Fibroblast of lung (primary cell): ENCODE results near the gene SLC44A1. TPM values are rescaled to one million over a fixed set of nuclear protein-coding genes. Genes with fewer than 3 reads are reported as not detected.

ENCODE experiments used
- DNase-seq, 2 donors: peaks; one replicate each; pipeline versions ENCODE4 v3.0.0 to v3.0.0-alpha.2; 2010; ENCODE audit warnings: low read depth in 2 of 2
- H2AFZ ChIP-seq: 2 replicates; pipeline ENCODE4 v1.5.1; 2012; ENCODE audit warnings: low read length, control low read depth, inconsistent platforms
- H3K27ac ChIP-seq: 2 replicates; pipeline ENCODE4 v1.5.1; 2011; ENCODE audit warnings: low read length, control low read depth; ENCODE audit not compliant: insufficient read depth
- H3K27me3 ChIP-seq: 2 replicates; pipeline ENCODE4 v1.5.1; 2011; ENCODE audit warnings: mild to moderate bottlenecking, low read length; ENCODE audit not compliant: control insufficient read depth, insufficient read depth
- H3K36me3 ChIP-seq: 2 replicates; pipeline ENCODE4 v1.5.1; 2011; ENCODE audit warnings: low read length; ENCODE audit not compliant: control insufficient read depth, insufficient read depth
- H3K4me1 ChIP-seq: 2 replicates; pipeline ENCODE4 v1.5.1; 2011; ENCODE audit warnings: low read length; ENCODE audit not compliant: control insufficient read depth, insufficient read depth; ENCODE audit errors: extremely low read depth
- H3K4me2 ChIP-seq: 2 replicates; pipeline ENCODE4 v1.5.1; 2011; ENCODE audit warnings: low read length, control low read depth; ENCODE audit not compliant: insufficient read depth; ENCODE audit errors: extremely low read depth
- H3K4me3 ChIP-seq, 4 experiments: fragments of 200-600 bp in 1 of 4; sonication (generic) in 1 of 4; replicated peaks in 1 of 4; 2 replicates each; pipeline ENCODE4 v1.5.1; 2011 to 2016; ENCODE audit warnings: low read length in 4 of 4, low read depth in 3 of 4, mild to moderate bottlenecking in 3 of 4, control low read depth in 2 of 4, inconsistent platforms in 1 of 4, mixed read lengths in 1 of 4; ENCODE audit not compliant: insufficient read depth in 1 of 4; ENCODE audit errors: control extremely low read depth in 1 of 4
- H3K79me2 ChIP-seq: 2 replicates; pipeline ENCODE4 v1.5.1; 2012; ENCODE audit warnings: mild to moderate bottlenecking, low read length, inconsistent platforms; ENCODE audit not compliant: control insufficient read depth, insufficient read depth
- H3K9ac ChIP-seq: 2 replicates; pipeline ENCODE4 v1.5.1; 2011; ENCODE audit warnings: mild to moderate bottlenecking, low read length, control low read depth; ENCODE audit not compliant: insufficient read depth
- H3K9me3 ChIP-seq: 2 replicates; pipeline ENCODE4 v1.5.1; 2012; ENCODE audit warnings: low read depth, low read length; ENCODE audit not compliant: control insufficient read depth, insufficient read depth
- H4K20me1 ChIP-seq: 2 replicates; pipeline ENCODE4 v1.5.1; 2011; ENCODE audit warnings: low read length; ENCODE audit not compliant: control insufficient read depth, insufficient read depth; ENCODE audit errors: extremely low read depth
- CTCF ChIP-seq, 2 donors: IDR thresholded peaks in 1 of 2; conservative IDR thresholded peaks in 1 of 2; 1 replicate in 1 of 2; 2 replicates in 1 of 2; pipeline ENCODE4 v1.5.1; 2011 to 2012; ENCODE audit warnings: low read length in 2 of 2, control low read depth in 1 of 2, inconsistent platforms in 1 of 2, low read depth in 1 of 2, mild to moderate bottlenecking in 1 of 2
- EZH2 ChIP-seq: IDR thresholded peaks from 2 replicates; pipeline ENCODE4 v1.5.1; 2012; ENCODE audit warnings: low read length, control low read depth, mild to moderate bottlenecking; ENCODE audit errors: missing control alignments
- polyA plus RNA-seq, 2 donors: library from polyadenylated mRNA; depleted of rRNA in 1 of 2; stranded (reverse) in 1 of 2; unstranded in 1 of 2; fragments of >200 nt; gene quantifications; 2 replicates each; pipeline ENCODE4 v1.2.1, GENCODE V29; 2011 to 2012; ENCODE audit warnings: missing spikeins in 1 of 2
- total RNA-seq: library from RNA; depleted of rRNA; stranded (reverse); fragments of >200 nt; gene quantifications from 2 replicates; pipeline ENCODE4 v1.2.1, GENCODE V29; 2014

The SLC44A1 gene
- total and polyA plus RNA-seq, 2 donors (not counting 1 experiment from before 2014, with no cell fraction given): 35.9 to 54.2 TPM

GRCh38 chr9:105296877-105297287 is 52.4 kb downstream of the SLC44A1 start:
- TF ChIP-seq CTCF (conservative IDR thresholded peaks at IDR 0.05 in 1 of 2, IDR thresholded peaks at IDR 0.05 in 1 of 2; ENCODE audit: low read depth in 1 of 2, low read length in 2 of 2) (no peak), EZH2 (no peak)
- peaks cover 8% of the 10 kb centered on the region for H3K4me1 ChIP-seq
- H3K4me2 ChIP-seq: peak overlapping the region; percentile 17
- no peaks in the 10 kb centered on the region for H4K20me1 ChIP-seq
- H3K9ac ChIP-seq: no peak overlapping the region
- H2AFZ ChIP-seq: no peak overlapping the region
- DNase-seq: peak; percentile 85 to 96
- H3K4me3 ChIP-seq: no peak overlapping the region
- no peaks in the 10 kb centered on the region for H3K27me3 ChIP-seq
- H3K79me2 ChIP-seq: no peaks in the 10 kb centered on the region
- no peaks in the 10 kb centered on the region for H3K36me3 ChIP-seq
- no peaks in the 10 kb centered on the region for H3K9me3 ChIP-seq
- peak overlapping the region; percentile 59 for H3K27ac ChIP-seq

DNA sequence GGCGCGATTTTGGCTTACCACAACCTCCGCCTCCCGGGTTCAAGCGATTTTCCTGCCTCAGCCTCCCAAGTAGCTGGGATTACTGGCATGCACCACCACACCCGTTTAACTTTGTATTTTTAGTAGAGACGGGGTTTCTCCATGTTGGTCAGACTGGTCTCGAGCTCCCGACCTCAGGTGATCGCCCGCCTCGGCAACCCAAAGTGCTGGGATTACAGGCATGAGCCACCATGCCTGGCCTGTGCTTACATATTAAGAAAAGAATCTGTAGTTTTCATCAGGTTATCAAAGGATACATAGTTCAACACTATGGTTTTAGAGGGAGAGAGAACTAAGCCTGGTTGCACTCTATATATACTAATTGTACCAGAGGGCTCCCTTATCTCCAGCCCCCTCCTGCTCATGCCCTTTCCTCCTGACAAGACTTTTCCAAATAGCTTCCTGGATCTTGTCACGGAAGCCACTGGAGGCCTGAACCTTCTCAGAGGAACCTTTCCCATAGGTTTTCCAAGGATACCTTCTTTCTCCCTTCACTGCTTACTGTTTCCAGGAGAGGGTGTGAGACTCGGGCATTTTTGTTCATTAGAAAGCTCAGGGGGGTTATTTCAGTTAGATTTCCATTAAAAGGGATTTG is 53.1 kb downstream of the SLC44A1 start:
- H3K27me3 ChIP-seq: no peaks in the 10 kb centered on the region
- no peak for DNase-seq
- no peaks in the 10 kb centered on the region for H4K20me1 ChIP-seq
- peak overlapping the region; percentile 59 for H3K27ac ChIP-seq
- H3K4me2 ChIP-seq: no peak overlapping the region
- H3K9me3 ChIP-seq: no peaks in the 10 kb centered on the region
- H3K79me2 ChIP-seq: no peaks in the 10 kb centered on the region
- TF ChIP-seq CTCF (conservative IDR thresholded peaks at IDR 0.05 in 1 of 2, IDR thresholded peaks at IDR 0.05 in 1 of 2; ENCODE audit: low read depth in 1 of 2, low read length in 2 of 2): no peak
- no peak for TF ChIP-seq EZH2
- peaks cover 8% of the 10 kb centered on the region for H3K4me1 ChIP-seq
- H2AFZ ChIP-seq: no peak overlapping the region
- no peaks in the 10 kb centered on the region for H3K36me3 ChIP-seq
- no peak overlapping the region for H3K4me3 ChIP-seq
- no peak overlapping the region for H3K9ac ChIP-seq

DNA sequence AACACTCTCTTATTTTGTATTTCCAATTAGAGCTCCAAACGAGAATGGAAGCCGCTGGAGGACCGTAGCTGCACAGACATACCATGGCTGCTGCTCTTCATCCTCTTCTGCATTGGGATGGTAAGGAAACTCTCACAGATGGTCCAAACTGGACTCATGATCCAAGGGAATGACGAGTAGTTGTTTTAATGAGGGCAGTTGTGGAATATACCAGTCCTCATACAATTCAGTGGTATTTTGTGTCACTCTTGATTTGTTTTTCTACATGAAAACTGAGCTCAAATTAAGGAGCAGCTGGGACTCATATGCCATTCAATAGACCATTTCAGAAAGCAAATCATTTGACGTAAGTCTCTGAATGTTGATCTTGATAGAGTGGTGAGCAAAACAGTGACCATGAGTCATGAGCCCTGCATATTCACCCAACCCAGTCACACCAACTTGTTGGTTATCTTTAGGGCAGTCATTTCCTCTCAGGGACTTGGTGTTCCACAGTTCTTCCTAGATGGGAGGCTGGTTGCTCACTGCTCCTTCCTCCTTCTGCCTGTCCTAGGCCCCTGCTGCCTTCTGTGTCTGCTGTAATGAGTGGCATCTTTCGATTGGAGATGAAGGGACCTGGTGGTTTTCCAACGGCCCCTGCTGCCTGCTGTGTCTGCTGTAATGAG is 54.9 kb downstream of the SLC44A1 start:
- Histone ChIP-seq H3K27ac (peak overlapping the region; percentile 57), H4K20me1 (no peaks in the 10 kb centered on the region), H3K27me3 (no peaks in the 10 kb centered on the region), H3K79me2 (no peaks in the 10 kb centered on the region), H3K9ac (no peak overlapping the region), H3K4me3 (no peak overlapping the region), H2AFZ (peak overlapping the region; percentile 17), H3K9me3 (no peaks in the 10 kb centered on the region), H3K36me3 (no peaks in the 10 kb centered on the region), H3K4me1 (peaks cover 8% of the 10 kb centered on the region), H3K4me2 (peak overlapping the region; percentile 38)
- DNase-seq: peak; percentile 95 to 98
- TF ChIP-seq EZH2 (no peak), CTCF (conservative IDR thresholded peaks at IDR 0.05 in 1 of 2, IDR thresholded peaks at IDR 0.05 in 1 of 2; ENCODE audit: low read depth in 1 of 2, low read length in 2 of 2) (no peak)
